H9 (cell line): ENCODE results near the gene ARHGAP26. TPM values are rescaled to one million over a fixed set of nuclear protein-coding genes. Genes with fewer than 3 reads are reported as not detected.

Source experiments
- DNase-seq: peaks from one replicate; pipeline ENCODE4 v3.0.0-alpha.2; 2017
- H2AFZ ChIP-seq: one replicate; pipeline ENCODE4 v1.6.1; 2013; ENCODE audit warnings: mild to moderate bottlenecking, low read length, control low read depth, moderate library complexity
- H2AK5ac ChIP-seq: 2 replicates; pipeline ENCODE4 v1.6.1; 2013; ENCODE audit warnings: low read length, control low read depth, mixed read lengths; ENCODE audit not compliant: insufficient read length
- H2BK120ac ChIP-seq: one replicate; pipeline ENCODE4 v1.6.1; 2013; ENCODE audit warnings: low read depth, mild to moderate bottlenecking, low read length, control low read depth, inconsistent platforms; ENCODE audit not compliant: poor library complexity, severe bottlenecking
- H2BK12ac ChIP-seq: 2 replicates; pipeline ENCODE4 v1.6.1; 2013; ENCODE audit warnings: low read length, control low read depth, mixed read lengths, low read depth; ENCODE audit not compliant: insufficient read length
- H2BK15ac ChIP-seq: 2 replicates; pipeline ENCODE4 v1.6.1; 2013; ENCODE audit warnings: low read depth, low read length, control low read depth
- H2BK20ac ChIP-seq: one replicate; pipeline ENCODE4 v1.6.1; 2013; ENCODE audit warnings: low read depth, mild to moderate bottlenecking, low read length, control low read depth, inconsistent platforms; ENCODE audit not compliant: poor library complexity, severe bottlenecking
- H2BK5ac ChIP-seq: 2 replicates; pipeline ENCODE4 v1.6.1; 2013; ENCODE audit warnings: low read length, control low read depth, mixed read lengths; ENCODE audit not compliant: insufficient read length
- H3K14ac ChIP-seq: 2 replicates; pipeline ENCODE4 v1.6.1; 2013; ENCODE audit warnings: low read length, control low read depth; ENCODE audit not compliant: insufficient read depth
- H3K18ac ChIP-seq: 2 replicates; pipeline ENCODE4 v1.6.1; 2013; ENCODE audit warnings: low read depth, mild to moderate bottlenecking, mixed read lengths, low read length, control low read depth; ENCODE audit not compliant: insufficient read length
- H3K23ac ChIP-seq: 2 replicates; pipeline ENCODE4 v1.6.1; 2013; ENCODE audit warnings: low read length, control low read depth, mixed read lengths, low read depth; ENCODE audit not compliant: insufficient read length
- H3K23me2 ChIP-seq: 2 replicates; pipeline ENCODE4 v1.6.1; 2013; ENCODE audit warnings: low read depth, mild to moderate bottlenecking, mixed read lengths, low read length, control low read depth; ENCODE audit not compliant: insufficient read length, poor library complexity, severe bottlenecking
- H3K27ac ChIP-seq: 2 replicates; pipeline ENCODE4 v1.5.1; 2013; ENCODE audit warnings: low read length, control low read depth, mixed read lengths, low read depth; ENCODE audit not compliant: insufficient read length
- H3K27me3 ChIP-seq: 2 replicates; pipeline ENCODE4 v1.6.1; 2013; ENCODE audit warnings: low read length, control low read depth, inconsistent platforms; ENCODE audit not compliant: insufficient read depth
- H3K4ac ChIP-seq: 2 replicates; pipeline ENCODE4 v1.6.1; 2013; ENCODE audit warnings: low read depth, mild to moderate bottlenecking, control low read depth, inconsistent platforms, low read length, moderate library complexity
- H3K4me1 ChIP-seq: 2 replicates; pipeline ENCODE4 v1.6.1; 2013; ENCODE audit warnings: low read length, control low read depth, inconsistent platforms; ENCODE audit not compliant: insufficient read depth
- H3K4me2 ChIP-seq: 2 replicates; pipeline ENCODE4 v1.6.1; 2013; ENCODE audit warnings: low read length, control low read depth, mixed read lengths; ENCODE audit not compliant: insufficient read length, insufficient read depth
- H3K56ac ChIP-seq: 2 replicates; pipeline ENCODE4 v1.6.1; 2013; ENCODE audit warnings: low read depth, mild to moderate bottlenecking, mixed read lengths, low read length, control low read depth; ENCODE audit not compliant: insufficient read length
- H3K79me1 ChIP-seq: 2 replicates; pipeline ENCODE4 v1.6.1; 2013; ENCODE audit warnings: low read depth, mild to moderate bottlenecking, moderate library complexity, low read length, control low read depth, inconsistent platforms; ENCODE audit not compliant: insufficient read depth, poor library complexity, severe bottlenecking
- H3K79me2 ChIP-seq: 2 replicates; pipeline ENCODE4 v1.6.1; 2013; ENCODE audit warnings: low read length, control low read depth, inconsistent platforms; ENCODE audit not compliant: insufficient read depth
- H3K9ac ChIP-seq: 2 replicates; pipeline ENCODE4 v1.6.1; 2013; ENCODE audit warnings: low read length, control low read depth, mixed read lengths; ENCODE audit not compliant: insufficient read length; ENCODE audit errors: extremely low read depth
- H3K9me3 ChIP-seq: one replicate; pipeline ENCODE4 v1.6.1; 2013; ENCODE audit warnings: low read depth, low read length, inconsistent platforms; ENCODE audit not compliant: control insufficient read depth
- H3T11ph ChIP-seq: one replicate; pipeline ENCODE4 v1.6.1; 2013; ENCODE audit warnings: mild to moderate bottlenecking, low read length, control low read depth, inconsistent platforms
- H4K20me1 ChIP-seq: one replicate; pipeline ENCODE4 v1.6.1; 2013; ENCODE audit not compliant: control insufficient read depth, insufficient read length, insufficient read depth
- H4K5ac ChIP-seq: 2 replicates; pipeline ENCODE4 v1.6.1; 2013; ENCODE audit warnings: low read depth, mild to moderate bottlenecking, mixed read lengths, low read length, control low read depth; ENCODE audit not compliant: insufficient read length
- H4K8ac ChIP-seq: replicated peaks from 2 replicates; pipeline ENCODE4 v1.6.1; 2013; ENCODE audit warnings: low read length, control low read depth, mixed read lengths, low read depth; ENCODE audit not compliant: insufficient read length
- H4K91ac ChIP-seq: 2 replicates; pipeline ENCODE4 v1.6.1; 2013; ENCODE audit warnings: low read depth, mild to moderate bottlenecking, moderate library complexity, mixed read lengths, low read length, control low read depth; ENCODE audit not compliant: insufficient read length
- H3K27ac Mint-ChIP-seq, 3 experiments: 2 replicates in 2 of 3; 3 replicates in 1 of 3; pipeline ENCODE4 v1.8.0; 2020 to 2021; ENCODE audit warnings: mixed read lengths in 3 of 3, mild to moderate bottlenecking in 1 of 3, moderate library complexity in 1 of 3
- H3K27me3 Mint-ChIP-seq: 2 replicates; pipeline ENCODE4 v1.8.0; 2021; ENCODE audit warnings: low read depth, mild to moderate bottlenecking, moderate library complexity, mixed read lengths
- H3K36me3 Mint-ChIP-seq, 3 experiments: 2 replicates in 2 of 3; 3 replicates in 1 of 3; pipeline ENCODE4 v1.8.0; 2020 to 2021; ENCODE audit warnings: low read depth in 3 of 3, mixed read lengths in 3 of 3; ENCODE audit not compliant: insufficient read depth in 1 of 3
- H3K4me1 Mint-ChIP-seq, 2 experiments: 2 replicates each; pipeline ENCODE4 v1.8.0; 2020; ENCODE audit warnings: mixed read lengths in 2 of 2
- H3K4me3 Mint-ChIP-seq, 2 experiments: 2 replicates in 1 of 2; 3 replicates in 1 of 2; pipeline ENCODE4 v1.8.0; 2020 to 2021; ENCODE audit warnings: mild to moderate bottlenecking in 2 of 2, mixed read lengths in 2 of 2, moderate library complexity in 1 of 2
- H3K9me3 Mint-ChIP-seq, 2 experiments: 2 replicates in 1 of 2; 3 replicates in 1 of 2; pipeline ENCODE4 v1.8.0; 2020; ENCODE audit warnings: mild to moderate bottlenecking in 2 of 2, mixed read lengths in 2 of 2, moderate library complexity in 1 of 2
- WGBS: extraction: QIAGEN DNeasy Blood & Tissue Kit; methylation state at CpG from one replicate; pipeline ENCODE4 v1.1.7; 2013; ENCODE audit warnings: missing lambda C conversion rate, low lambda C conversion rate, mixed read lengths; ENCODE audit not compliant: insufficient read length; ENCODE audit errors: extremely low coverage; 5-methylcytosine and 5-hydroxymethylcytosine counted together
- total RNA-seq: library from RNA; stranded (reverse); gene quantifications from 2 replicates; pipeline ENCODE4 v1.2.1, GENCODE V29; 2021
- TF ChIP-seq, protein P1 (sequence below): fragments of 200-600 bp; sonication (generic); conservative IDR thresholded peaks from 3 replicates; pipeline ENCODE4 v1.8.0; 2021; ENCODE audit warnings: antibody characterized with exemption, mild to moderate bottlenecking

Gene ARHGAP26
- total RNA-seq, 1 experiment from 2014 or later, result 13.8 TPM

DNA sequence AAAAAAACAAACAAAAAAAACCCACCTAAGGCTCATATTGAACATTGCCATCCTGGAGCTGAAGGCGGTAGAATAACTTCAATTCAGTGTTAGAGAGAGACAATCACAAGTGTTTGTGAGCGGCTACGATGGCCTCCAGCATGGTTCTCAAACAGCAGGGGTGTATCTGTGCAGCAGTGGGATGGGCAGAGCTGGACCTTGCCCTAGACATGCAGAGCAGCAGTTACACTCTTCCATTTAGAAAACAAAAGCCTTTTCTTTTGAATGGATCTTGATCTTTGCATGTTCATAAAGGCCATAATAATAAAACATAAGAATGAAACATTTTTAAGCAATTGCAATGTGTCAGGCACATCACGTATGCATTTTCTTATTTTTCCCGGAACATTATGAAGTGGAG is 50.3 kb downstream of the ARHGAP26 start:
- Mint-ChIP-seq H3K36me3 (no peaks in the 10 kb centered on the region), H3K27me3 (no peaks in the 10 kb centered on the region), H3K9me3 (no peaks in the 10 kb centered on the region), H3K4me3 (no peak overlapping the region), H3K27ac (no peak overlapping the region), H3K4me1 (peaks cover 34 to 35% of the 10 kb centered on the region in 2 experiments)
- H4K91ac ChIP-seq, result no peak overlapping the region
- H2BK5ac ChIP-seq, result no peak overlapping the region
- H3K23me2 ChIP-seq, result no peaks in the 10 kb centered on the region
- no peaks in the 10 kb centered on the region for H3K9me3 ChIP-seq
- no peak overlapping the region for H3K23ac ChIP-seq
- H3K14ac ChIP-seq, result no peak overlapping the region
- no peak overlapping the region for H2BK120ac ChIP-seq
- H4K20me1 ChIP-seq, result no peaks in the 10 kb centered on the region
- no peak overlapping the region for H3K27ac ChIP-seq
- no peak overlapping the region for H4K5ac ChIP-seq
- peaks cover 11% of the 10 kb centered on the region; the same call in 1 of the 2 replicates for H3K4me1 ChIP-seq
- no peak overlapping the region for H2BK12ac ChIP-seq
- H4K8ac ChIP-seq, result no peak overlapping the region
- no peak overlapping the region for H2BK20ac ChIP-seq
- no peak overlapping the region for H3K18ac ChIP-seq
- TF ChIP-seq, protein P1, sequence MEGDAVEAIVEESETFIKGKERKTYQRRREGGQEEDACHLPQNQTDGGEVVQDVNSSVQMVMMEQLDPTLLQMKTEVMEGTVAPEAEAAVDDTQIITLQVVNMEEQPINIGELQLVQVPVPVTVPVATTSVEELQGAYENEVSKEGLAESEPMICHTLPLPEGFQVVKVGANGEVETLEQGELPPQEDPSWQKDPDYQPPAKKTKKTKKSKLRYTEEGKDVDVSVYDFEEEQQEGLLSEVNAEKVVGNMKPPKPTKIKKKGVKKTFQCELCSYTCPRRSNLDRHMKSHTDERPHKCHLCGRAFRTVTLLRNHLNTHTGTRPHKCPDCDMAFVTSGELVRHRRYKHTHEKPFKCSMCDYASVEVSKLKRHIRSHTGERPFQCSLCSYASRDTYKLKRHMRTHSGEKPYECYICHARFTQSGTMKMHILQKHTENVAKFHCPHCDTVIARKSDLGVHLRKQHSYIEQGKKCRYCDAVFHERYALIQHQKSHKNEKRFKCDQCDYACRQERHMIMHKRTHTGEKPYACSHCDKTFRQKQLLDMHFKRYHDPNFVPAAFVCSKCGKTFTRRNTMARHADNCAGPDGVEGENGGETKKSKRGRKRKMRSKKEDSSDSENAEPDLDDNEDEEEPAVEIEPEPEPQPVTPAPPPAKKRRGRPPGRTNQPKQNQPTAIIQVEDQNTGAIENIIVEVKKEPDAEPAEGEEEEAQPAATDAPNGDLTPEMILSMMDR, result no peak
- no peak overlapping the region for H2AK5ac ChIP-seq
- H3K4me2 ChIP-seq, result no peak overlapping the region
- no peak overlapping the region for H2AFZ ChIP-seq
- no peak overlapping the region for H3T11ph ChIP-seq
- H3K4ac ChIP-seq, result no peak overlapping the region
- no peak for DNase-seq
- H3K79me1 ChIP-seq, result peaks cover 2% of the 10 kb centered on the region
- H2BK15ac ChIP-seq, result no peak overlapping the region
- no peak overlapping the region for H3K9ac ChIP-seq
- no peaks in the 10 kb centered on the region for H3K79me2 ChIP-seq
- no peaks in the 10 kb centered on the region for H3K27me3 ChIP-seq
- WGBS, result no CpG with 5 or more reads among the region's 5 CpGs
- no peak overlapping the region for H3K56ac ChIP-seq
